GM12873 (cell line): Measurements from ENCODE around the gene ZNF511.

Experiments used
- TF ChIP-seq, protein P1 (sequence below): IDR thresholded peaks from 2 replicates; pipeline ENCODE4 v1.5.1; 2012; ENCODE audit warnings: low read depth, mild to moderate bottlenecking, moderate library complexity, low read length, control low read depth; ENCODE audit not compliant: insufficient read depth; ENCODE audit errors: missing control alignments

ZNF511 gene

DNA sequence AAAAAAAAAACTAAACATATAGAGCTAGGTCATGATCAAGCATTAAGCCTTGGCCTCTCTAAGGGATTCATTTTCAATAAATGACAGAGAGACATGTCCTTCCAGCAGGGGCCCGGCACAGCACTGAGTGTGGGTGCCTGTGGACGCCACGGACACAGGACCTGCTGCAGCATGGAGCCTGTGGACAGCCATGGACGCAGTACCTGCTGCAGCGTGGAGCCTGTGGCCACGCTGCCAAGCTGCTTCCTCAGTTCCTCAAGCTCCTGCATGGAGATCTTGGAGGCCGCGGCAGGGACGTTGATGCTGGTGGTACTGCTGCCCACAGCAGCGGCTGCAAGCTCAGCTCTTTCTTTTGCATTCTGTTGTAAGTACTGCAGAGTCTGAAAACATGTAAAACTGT lies 9.5 kb upstream of the ZNF511 start:
- TF ChIP-seq, protein P1, sequence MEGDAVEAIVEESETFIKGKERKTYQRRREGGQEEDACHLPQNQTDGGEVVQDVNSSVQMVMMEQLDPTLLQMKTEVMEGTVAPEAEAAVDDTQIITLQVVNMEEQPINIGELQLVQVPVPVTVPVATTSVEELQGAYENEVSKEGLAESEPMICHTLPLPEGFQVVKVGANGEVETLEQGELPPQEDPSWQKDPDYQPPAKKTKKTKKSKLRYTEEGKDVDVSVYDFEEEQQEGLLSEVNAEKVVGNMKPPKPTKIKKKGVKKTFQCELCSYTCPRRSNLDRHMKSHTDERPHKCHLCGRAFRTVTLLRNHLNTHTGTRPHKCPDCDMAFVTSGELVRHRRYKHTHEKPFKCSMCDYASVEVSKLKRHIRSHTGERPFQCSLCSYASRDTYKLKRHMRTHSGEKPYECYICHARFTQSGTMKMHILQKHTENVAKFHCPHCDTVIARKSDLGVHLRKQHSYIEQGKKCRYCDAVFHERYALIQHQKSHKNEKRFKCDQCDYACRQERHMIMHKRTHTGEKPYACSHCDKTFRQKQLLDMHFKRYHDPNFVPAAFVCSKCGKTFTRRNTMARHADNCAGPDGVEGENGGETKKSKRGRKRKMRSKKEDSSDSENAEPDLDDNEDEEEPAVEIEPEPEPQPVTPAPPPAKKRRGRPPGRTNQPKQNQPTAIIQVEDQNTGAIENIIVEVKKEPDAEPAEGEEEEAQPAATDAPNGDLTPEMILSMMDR = no peak

DNA sequence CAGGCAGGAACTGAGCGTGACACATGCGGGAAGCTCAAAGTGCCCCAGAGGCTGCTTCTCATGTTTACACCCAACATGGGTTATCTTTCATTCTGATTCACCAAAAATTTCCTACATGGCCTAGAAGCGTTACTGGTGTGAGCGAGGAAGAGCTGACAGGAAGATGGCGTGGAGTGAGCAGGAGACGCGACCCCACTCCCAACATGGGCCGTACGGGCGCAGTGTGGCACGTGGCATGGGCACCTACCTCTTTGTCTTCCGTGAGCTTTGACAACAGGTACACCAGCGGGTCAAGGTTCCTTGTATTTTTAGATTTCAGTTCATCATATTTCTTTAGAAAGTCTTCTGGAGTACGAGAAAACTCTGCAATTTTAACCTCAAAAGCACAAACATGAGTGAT lies 9.0 kb upstream of the ZNF511 start:
- TF ChIP-seq, protein P1 = no peak

DNA sequence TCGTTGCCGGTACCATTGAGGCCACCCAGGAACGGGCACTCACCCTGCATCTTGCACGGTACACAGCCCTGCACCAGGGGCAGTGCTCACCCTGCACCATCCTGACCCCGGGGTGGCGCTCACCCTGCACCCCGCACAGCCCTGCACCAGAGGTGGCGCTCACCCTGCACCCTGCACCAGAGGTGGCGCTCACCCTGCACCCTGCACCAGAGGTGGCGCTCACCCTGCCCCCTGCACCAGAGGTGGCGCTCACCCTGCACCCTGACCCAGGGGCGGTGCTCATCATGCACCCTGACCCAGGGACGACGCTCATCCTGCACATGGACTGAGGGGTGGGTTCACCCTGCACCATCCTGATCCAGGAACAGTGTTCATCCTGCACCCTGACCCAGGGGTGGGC lies 6.5 kb upstream of the ZNF511 start:
- TF ChIP-seq, protein P1 = no peak

DNA sequence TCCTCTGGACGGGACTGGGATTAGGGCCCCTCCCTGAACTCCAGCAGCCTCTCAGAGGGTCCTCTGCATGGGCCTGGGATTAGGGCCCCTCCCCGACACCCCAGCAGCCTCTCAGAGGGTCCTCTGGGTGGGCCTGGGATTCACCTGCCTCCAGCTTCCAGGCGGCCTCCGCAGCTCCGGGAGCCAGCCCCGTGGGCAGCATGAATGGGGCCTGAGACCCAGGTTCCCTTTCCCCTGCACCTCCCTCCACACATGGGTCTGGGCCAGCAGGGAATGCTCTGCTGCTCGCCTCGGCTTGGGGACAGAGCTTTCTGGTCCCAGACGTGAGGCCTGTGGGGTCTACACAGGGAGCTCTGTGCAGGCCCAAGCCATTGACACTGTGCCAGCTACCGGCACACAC lies 5.5 kb upstream of the ZNF511 start:
- TF ChIP-seq, protein P1 = no peak

DNA sequence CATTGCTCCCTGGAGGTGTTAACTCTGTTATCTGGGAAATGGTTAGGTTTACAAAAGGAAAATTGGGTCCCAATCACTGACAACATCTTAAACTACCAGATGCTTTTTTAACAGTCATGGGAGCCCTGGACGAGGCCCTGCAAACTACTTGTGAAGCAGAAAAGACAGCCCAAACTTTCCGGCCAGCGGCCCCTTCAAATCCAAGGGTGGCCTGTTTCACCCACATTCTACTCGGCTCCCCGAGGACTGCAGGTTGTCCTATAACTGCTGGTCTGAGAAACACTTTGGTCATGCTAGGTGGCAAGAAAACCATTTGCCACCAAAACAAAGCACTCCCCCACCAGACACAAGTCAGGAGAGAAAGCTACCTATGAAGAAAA lies 2.6 kb upstream of the ZNF511 start:
- TF ChIP-seq, protein P1 = no peak

DNA sequence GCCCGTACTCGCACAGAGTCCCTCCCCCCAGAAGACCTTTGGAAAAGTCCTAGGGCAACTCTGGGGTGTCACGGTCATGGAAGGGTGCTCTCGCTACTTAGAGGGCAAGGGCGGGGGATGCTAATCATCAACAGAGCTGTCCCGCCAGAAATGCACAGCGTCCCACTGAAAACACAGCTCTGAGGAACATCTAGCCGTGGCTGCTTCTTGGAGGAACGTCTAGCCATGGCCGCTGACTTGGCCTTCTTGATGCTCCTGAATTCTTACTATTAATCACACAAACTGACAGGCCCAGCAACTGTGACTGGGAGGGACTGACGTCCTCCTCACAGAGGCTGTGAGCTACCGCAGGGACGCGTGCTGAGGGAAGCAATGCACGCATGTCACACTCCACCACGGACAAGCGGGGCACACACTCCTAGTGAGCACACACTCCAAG lies 1.8 kb upstream of the ZNF511 start:
- TF ChIP-seq, protein P1 = no peak

DNA sequence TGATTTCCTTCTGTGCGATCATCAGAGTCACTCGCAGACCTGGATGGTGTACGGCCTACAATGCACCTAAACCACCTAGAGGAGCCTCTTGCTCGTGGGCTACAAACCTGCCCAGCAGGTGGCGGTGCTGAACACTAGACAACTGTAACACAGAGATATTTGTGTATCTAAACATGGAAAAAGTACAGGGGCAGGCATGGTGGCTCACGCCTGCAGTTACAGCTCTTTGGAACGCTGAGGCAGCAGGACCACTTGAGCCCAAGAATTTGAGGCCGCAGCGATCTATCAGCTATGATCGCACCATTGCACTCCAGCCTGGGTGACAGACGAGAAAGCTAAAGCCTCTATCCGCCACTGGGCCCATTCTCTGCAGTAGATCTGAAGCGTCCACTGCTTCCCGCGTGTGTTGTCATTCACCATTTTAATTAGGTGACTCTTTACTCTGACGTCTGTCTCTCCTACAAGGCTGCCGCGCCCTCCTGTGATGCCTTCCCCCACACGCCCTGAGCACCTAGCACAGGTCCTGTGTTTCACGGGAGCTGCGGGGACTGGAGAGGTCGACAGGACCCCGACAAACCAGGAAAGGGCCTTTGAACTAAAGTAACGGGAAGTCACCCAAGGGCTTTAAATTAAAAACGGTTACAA lies 816 bp upstream of the ZNF511 start:
- TF ChIP-seq, protein P1 = peak; percentile 91
